HCT116 (cell line): Measurements from ENCODE around the gene RALGPS1. TPM values are rescaled to one million over a fixed set of nuclear protein-coding genes. Genes with fewer than 3 reads are reported as not detected.

ENCODE experiments used
- ATAC-seq: fragments of 200-7000 bp; cut with Tn5 transposase; 2 replicates; pipeline ENCODE4 v1.9.1; 2020; ENCODE audit warnings: mild to moderate bottlenecking, moderate library complexity
- BruUV-seq: library from RNA; stranded (reverse); fragments of 400-500 nt; replicated peaks from 2 replicates; lab custom pipeline; 2021; lab: Mats Ljungman, UMichigan
- CTCF ChIA-PET: fragments of 300-600 bp; sonication (Branson Sonifier 250); formaldehyde crosslinking; loops from one replicate; lab custom pipeline; 2021; ENCODE audit warnings: antibody characterized with exemption; lab: Charles Lee
- POLR2A ChIA-PET: fragments of 300-600, 350-600 bp; sonication (Branson Sonifier 250); formaldehyde crosslinking; loops from one replicate; lab custom pipeline; 2021; ENCODE audit warnings: antibody characterized with exemption; lab: Charles Lee
- RAD21 ChIA-PET, 2 experiments: fragments of 300-600 bp; sonication (Branson Sonifier 250); formaldehyde crosslinking; loops; one replicate each; lab custom pipeline; 2023; ENCODE audit warnings: low total read pairs in 2 of 2; ENCODE audit not compliant: uncharacterized antibody in 2 of 2, unreplicated experiment in 2 of 2, low non-redundant PET in 1 of 2; lab: Charles Lee
- DNase-seq: peaks from one replicate; pipeline ENCODE4 v3.0.0-alpha.2; 2010; ENCODE audit warnings: low read depth, low spot score
- H2AFZ ChIP-seq: fragments of 200-600 bp; shearing (Covaris generic), sonication (generic); 2 replicates; pipeline ENCODE4 v1.6.1; 2017; ENCODE audit warnings: low read depth, mixed run types, mixed read lengths, antibody characterized with exemption, low read length; ENCODE audit not compliant: poor library complexity, severe bottlenecking
- H3K27ac ChIP-seq: 2 replicates; pipeline ENCODE4 v1.5.1; 2012; ENCODE audit warnings: low read depth, low read length
- H3K27me3 ChIP-seq: fragments of 200-600 bp; sonication (generic); 2 replicates; pipeline ENCODE4 v1.6.1; 2016; ENCODE audit warnings: mixed run types, low read length, mixed read lengths; ENCODE audit not compliant: insufficient read depth
- H3K36me3 ChIP-seq, 2 experiments: fragments of 200-500 bp in 1 of 2; fragments of 200-600 bp in 1 of 2; sonication (Bioruptor generic) in 1 of 2; sonication (generic) in 1 of 2; 2 replicates each; pipeline versions ENCODE4 v1.5.1 to v1.6.1; 2014 to 2016; ENCODE audit warnings: low read length in 2 of 2, inconsistent platforms in 1 of 2, mixed read lengths in 1 of 2, mixed run types in 1 of 2; ENCODE audit not compliant: insufficient read depth in 2 of 2, control insufficient read depth in 1 of 2
- H3K4me1 ChIP-seq, 2 experiments: fragments of 200-600 bp in 1 of 2; sonication (generic) in 1 of 2; 2 replicates each; pipeline versions ENCODE4 v1.5.1 to v1.6.1; 2012 to 2017; ENCODE audit warnings: low read length in 2 of 2, inconsistent platforms in 1 of 2, mild to moderate bottlenecking in 1 of 2, mixed read lengths in 1 of 2, mixed run types in 1 of 2, moderate library complexity in 1 of 2; ENCODE audit not compliant: insufficient read depth in 2 of 2, control insufficient read depth in 1 of 2
- H3K4me2 ChIP-seq: fragments of 200-600 bp; sonication (generic); 2 replicates; pipeline ENCODE4 v1.6.1; 2017; ENCODE audit warnings: mixed run types, low read length, mixed read lengths
- H3K4me3 ChIP-seq, 2 experiments: fragments of 200-600 bp in 1 of 2; sonication (generic) in 1 of 2; replicated peaks in 1 of 2; 2 replicates each; pipeline ENCODE4 v1.5.1; 2011 to 2016; ENCODE audit warnings: low read length in 2 of 2, control low read depth in 1 of 2, low read depth in 1 of 2, mild to moderate bottlenecking in 1 of 2, mixed read lengths in 1 of 2, mixed run types in 1 of 2
- H3K79me2 ChIP-seq: fragments of 200-600 bp; sonication (generic); 2 replicates; pipeline ENCODE4 v1.6.1; 2017; ENCODE audit warnings: mild to moderate bottlenecking, mixed run types, low read length, moderate library complexity, mixed read lengths; ENCODE audit not compliant: insufficient read depth
- H3K9ac ChIP-seq: fragments of 200-600 bp; sonication (generic); 2 replicates; pipeline ENCODE4 v1.6.1; 2016; ENCODE audit warnings: low read length, mixed read lengths
- H3K9me2 ChIP-seq: fragments of 200-600 bp; sonication (generic), shearing (Covaris generic); 2 replicates; pipeline ENCODE4 v1.6.1; 2017; ENCODE audit warnings: mixed run types, mild to moderate bottlenecking, moderate library complexity; ENCODE audit not compliant: insufficient read depth
- H3K9me3 ChIP-seq, 2 experiments: fragments of 200-500 bp in 1 of 2; fragments of 200-600 bp in 1 of 2; sonication (Bioruptor generic) in 1 of 2; sonication (generic) in 1 of 2; 2 replicates each; pipeline ENCODE4 v1.6.1; 2014 to 2017; ENCODE audit warnings: low read length in 2 of 2, mixed read lengths in 2 of 2, inconsistent platforms in 1 of 2, low read depth in 1 of 2, mild to moderate bottlenecking in 1 of 2, mixed run types in 1 of 2, moderate library complexity in 1 of 2; ENCODE audit not compliant: control insufficient read depth in 1 of 2, insufficient read depth in 1 of 2
- H4K20me1 ChIP-seq: fragments of 200-600 bp; sonication (generic), shearing (Covaris generic); 2 replicates; pipeline ENCODE4 v1.6.1; 2017; ENCODE audit warnings: mixed run types, mild to moderate bottlenecking, moderate library complexity; ENCODE audit not compliant: insufficient read depth
- ATF3 ChIP-seq: IDR thresholded peaks from 2 replicates; pipeline ENCODE4 v1.6.1; 2012
- CBX3 ChIP-seq: IDR thresholded peaks from 2 replicates; pipeline ENCODE4 v1.6.1; 2012; ENCODE audit warnings: low read depth
- CEBPB ChIP-seq: IDR thresholded peaks from 2 replicates; pipeline ENCODE4 v1.6.1; 2012; ENCODE audit warnings: low read depth
- EGR1 ChIP-seq: IDR thresholded peaks from 2 replicates; pipeline ENCODE4 v1.6.1; 2012; ENCODE audit warnings: low read depth
- ELF1 ChIP-seq: IDR thresholded peaks from 2 replicates; pipeline ENCODE4 v1.6.1; 2012; ENCODE audit warnings: low read depth, borderline replicate concordance
- EZH2phosphoT487 ChIP-seq: fragments of 200-600 bp; IDR thresholded peaks from 2 replicates; pipeline ENCODE4 v1.6.1; 2018; ENCODE audit warnings: antibody characterized with exemption, borderline replicate concordance
- FOSL1 ChIP-seq: IDR thresholded peaks from 2 replicates; pipeline ENCODE4 v1.6.1; 2012; ENCODE audit warnings: low read depth
- JUND ChIP-seq: IDR thresholded peaks from 2 replicates; pipeline ENCODE4 v1.6.1; 2012
- MAX ChIP-seq: IDR thresholded peaks from 2 replicates; pipeline ENCODE4 v1.6.1; 2012
- POLR2A ChIP-seq: IDR thresholded peaks from 2 replicates; pipeline ENCODE4 v1.7.0; 2011; ENCODE audit warnings: borderline replicate concordance; ENCODE audit not compliant: insufficient read depth, insufficient read length; ENCODE audit errors: extremely low read depth
- POLR2AphosphoS5 ChIP-seq: IDR thresholded peaks from 2 replicates; pipeline ENCODE4 v1.6.1; 2011; ENCODE audit warnings: mild to moderate bottlenecking, low read depth, low read length, moderate library complexity
- RAD21 ChIP-seq: IDR thresholded peaks from 2 replicates; pipeline ENCODE4 v1.6.1; 2012; ENCODE audit warnings: low read depth, mild to moderate bottlenecking
- REST ChIP-seq: IDR thresholded peaks from 2 replicates; pipeline ENCODE4 v1.6.1; 2012; ENCODE audit warnings: low read depth
- SP1 ChIP-seq: IDR thresholded peaks from 2 replicates; pipeline ENCODE4 v1.6.1; 2012; ENCODE audit warnings: low read depth
- TCF7L2 ChIP-seq: IDR thresholded peaks from 2 replicates; pipeline ENCODE4 v1.7.0; 2011; ENCODE audit warnings: borderline replicate concordance, inconsistent platforms; ENCODE audit not compliant: insufficient read depth, insufficient read length; ENCODE audit errors: extremely low read depth
- YY1 ChIP-seq: IDR thresholded peaks from 2 replicates; pipeline ENCODE4 v1.6.1; 2011; ENCODE audit warnings: low read length, low read depth, moderate library complexity, mild to moderate bottlenecking; ENCODE audit not compliant: insufficient replicate concordance; ENCODE audit errors: extremely low read depth
- ZBTB33 ChIP-seq: IDR thresholded peaks from 2 replicates; pipeline ENCODE4 v1.6.1; 2011; ENCODE audit warnings: mild to moderate bottlenecking, low read length, moderate library complexity; ENCODE audit not compliant: insufficient replicate concordance; ENCODE audit errors: extremely low read depth
- ZFX ChIP-seq: fragments of 450-650 bp; IDR thresholded peaks from 2 replicates; pipeline ENCODE4 v1.6.1; 2017
- intact Hi-C: fragments of 100-400 bp; cut with micrococcal nuclease; formaldehyde crosslinking; loops from 2 replicates; pipeline ENCODE4 v1.10.0; 2022
- total RNA-seq: library from RNA; stranded (reverse); gene quantifications from one replicate; pipeline ENCODE4 v1.2.1, GENCODE V29; 2021; ENCODE audit not compliant: unreplicated experiment

Gene RALGPS1
- total RNA-seq, 1 experiment from 2014 or later = 7.6 TPM

GRCh38 chr9:127258606-127259471 is 344.3 kb downstream of the RALGPS1 start:
- Histone ChIP-seq H3K79me2 (no peaks in the 10 kb centered on the region), H3K9ac (no peak overlapping the region), H2AFZ (no peak overlapping the region), H3K27ac (no peak overlapping the region), H3K4me3 (no peak overlapping the region), H3K9me2 (no peaks in the 10 kb centered on the region), H3K27me3 (no peaks in the 10 kb centered on the region), H3K4me2 (no peak overlapping the region), H3K9me3 (no peaks in the 10 kb centered on the region), H4K20me1 (no peaks in the 10 kb centered on the region), H3K4me1 (no peaks in the 10 kb centered on the region), H3K36me3 (no peaks in the 10 kb centered on the region)
- TF ChIP-seq ATF3 (no peak), CEBPB (no peak), POLR2A (no peak), FOSL1 (no peak), JUND (no peak), ELF1 (no peak), POLR2AphosphoS5 (no peak), CBX3 (no peak), EZH2phosphoT487 (no peak), RAD21 (no peak), REST (no peak), SP1 (no peak), ZFX (no peak), YY1 (no peak), ZBTB33 (no peak), EGR1 (no peak), TCF7L2 (no peak), MAX (no peak)
- DNase-seq = no peak
- CTCF ChIA-PET = no interaction called here
- BruUV-seq = no TSS peak
- POLR2A ChIA-PET = no interaction called here
- no peak for ATAC-seq
- intact Hi-C loops = no loop called here
- RAD21 ChIA-PET = no interaction called here
